ENCODE measurements around the gene MEGF10.

- TF ChIP-seq CTCF (IDR thresholded peaks at IDR 0.05; ENCODE audit: borderline replicate concordance, extremely low read depth, low read length, poor library complexity, severe bottlenecking) (no peak), EZH2 (IDR thresholded peaks at IDR 0.05; ENCODE audit: borderline replicate concordance, low read depth, low read length, severe bottlenecking) (no peak)
These were observed 7.4 kb downstream of the MEGF10 start for GRCh38 chr5:127298036-127298429.
